ENCODE results near the gene CLRN3.

CLRN3 gene

GRCh38 chr10:127872011-127872761 lies 20.6 kb downstream of the CLRN3 start:
- no peak for DNase-seq

GRCh38 chr10:127871631-127872010 lies 21.1 kb downstream of the CLRN3 start:
- no peak for DNase-seq

GRCh38 chr10:127869329-127869728 lies 23.4 kb downstream of the CLRN3 start:
- DNase-seq: no peak

- DNase-seq: no peak
Observed at GRCh38 chr10:127867805-127868204, 24.9 kb downstream of the CLRN3 start.

GRCh38 chr10:127866276-127867013 lies 26.3 kb downstream of the CLRN3 start:
- DNase-seq: no peak

- DNase-seq: no peak
Observed at GRCh38 chr10:127863231-127863825, 29.4 kb downstream of the CLRN3 start.

- no peak for DNase-seq
Observed at GRCh38 chr10:127860592-127860991, 32.1 kb downstream of the CLRN3 start.

GRCh38 chr10:127855976-127856375 lies 36.8 kb downstream of the CLRN3 start:
- DNase-seq: no peak

- no peak for DNase-seq
Observed at GRCh38 chr10:127855591-127855881, 37.2 kb downstream of the CLRN3 start.

GRCh38 chr10:127854769-127855590 lies 37.8 kb downstream of the CLRN3 start:
- no peak for DNase-seq

- DNase-seq: no peak
Observed at GRCh38 chr10:127853868-127854768, 38.6 kb downstream of the CLRN3 start.

- DNase-seq: no peak
Observed at GRCh38 chr10:127852456-127852855, 40.3 kb downstream of the CLRN3 start.

GRCh38 chr10:127851661-127852194 lies 41.0 kb downstream of the CLRN3 start:
- no peak for DNase-seq

- DNase-seq: no peak
Observed at GRCh38 chr10:127850944-127851343, 41.8 kb downstream of the CLRN3 start.

- DNase-seq: no peak
Observed at GRCh38 chr10:127849921-127850320, 42.8 kb downstream of the CLRN3 start.

GRCh38 chr10:127849224-127849623 lies 43.5 kb downstream of the CLRN3 start:
- DNase-seq: no peak

GRCh38 chr10:127848226-127848625 lies 44.5 kb downstream of the CLRN3 start:
- no peak for DNase-seq

GRCh38 chr10:127845756-127846155 lies 47.0 kb downstream of the CLRN3 start:
- no peak for DNase-seq

- DNase-seq: no peak
Observed at GRCh38 chr10:127840884-127841283, 51.9 kb downstream of the CLRN3 start.

- DNase-seq: no peak
Observed at GRCh38 chr10:127836966-127837365, 55.8 kb downstream of the CLRN3 start.

GRCh38 chr10:127836176-127836575 lies 56.6 kb downstream of the CLRN3 start:
- no peak for DNase-seq

GRCh38 chr10:127834791-127835190 lies 58.0 kb downstream of the CLRN3 start:
- no peak for DNase-seq
